Neutrophil (primary cell): Measurements from ENCODE around the gene RBFOX2.
"Not testable (repeated sequence)": the region's sequence is repeated elsewhere in the genome, so short reads cannot be mapped to it uniquely, and the experiment has no call there.

Experiments used
- H3K27ac ChIP-seq: fragments of 200-600 bp; sonication (generic); 2 replicates; pipeline ENCODE4 v1.5.1; 2016; ENCODE audit warnings: mild to moderate bottlenecking, moderate library complexity
- H3K27me3 ChIP-seq: fragments of 200-600 bp; sonication (generic); 2 replicates; pipeline ENCODE4 v1.6.0; 2016; ENCODE audit warnings: mild to moderate bottlenecking
- H3K36me3 ChIP-seq: fragments of 200-600 bp; sonication (generic); 2 replicates; pipeline ENCODE4 v1.5.1; 2017
- H3K4me1 ChIP-seq, 2 experiments: fragments of 200-600 bp in 1 of 2; sonication (generic) in 1 of 2; 1 replicate in 1 of 2; 2 replicates in 1 of 2; pipeline versions ENCODE4 v1.5.1 to v1.6.1; 2013 to 2016; ENCODE audit warnings: low read depth in 1 of 2, low read length in 1 of 2, mild to moderate bottlenecking in 1 of 2, moderate library complexity in 1 of 2; ENCODE audit not compliant: control insufficient read depth in 1 of 2, insufficient read depth in 1 of 2
- H3K4me3 ChIP-seq, 2 experiments: fragments of 200-600 bp in 1 of 2; sonication (generic) in 1 of 2; 1 replicate in 1 of 2; 2 replicates in 1 of 2; pipeline ENCODE4 v1.5.1; 2013 to 2016; ENCODE audit warnings: low read depth in 1 of 2, low read length in 1 of 2, mild to moderate bottlenecking in 1 of 2, moderate library complexity in 1 of 2
- H3K9me3 ChIP-seq: fragments of 200-600 bp; sonication (generic); 2 replicates; pipeline ENCODE4 v1.5.1; 2016
- TF ChIP-seq, protein P1 (sequence below): fragments of 200-600 bp; sonication (generic); IDR thresholded peaks from 2 replicates; pipeline ENCODE4 v1.5.1; 2016; ENCODE audit warnings: antibody characterized with exemption

The RBFOX2 gene

DNA sequence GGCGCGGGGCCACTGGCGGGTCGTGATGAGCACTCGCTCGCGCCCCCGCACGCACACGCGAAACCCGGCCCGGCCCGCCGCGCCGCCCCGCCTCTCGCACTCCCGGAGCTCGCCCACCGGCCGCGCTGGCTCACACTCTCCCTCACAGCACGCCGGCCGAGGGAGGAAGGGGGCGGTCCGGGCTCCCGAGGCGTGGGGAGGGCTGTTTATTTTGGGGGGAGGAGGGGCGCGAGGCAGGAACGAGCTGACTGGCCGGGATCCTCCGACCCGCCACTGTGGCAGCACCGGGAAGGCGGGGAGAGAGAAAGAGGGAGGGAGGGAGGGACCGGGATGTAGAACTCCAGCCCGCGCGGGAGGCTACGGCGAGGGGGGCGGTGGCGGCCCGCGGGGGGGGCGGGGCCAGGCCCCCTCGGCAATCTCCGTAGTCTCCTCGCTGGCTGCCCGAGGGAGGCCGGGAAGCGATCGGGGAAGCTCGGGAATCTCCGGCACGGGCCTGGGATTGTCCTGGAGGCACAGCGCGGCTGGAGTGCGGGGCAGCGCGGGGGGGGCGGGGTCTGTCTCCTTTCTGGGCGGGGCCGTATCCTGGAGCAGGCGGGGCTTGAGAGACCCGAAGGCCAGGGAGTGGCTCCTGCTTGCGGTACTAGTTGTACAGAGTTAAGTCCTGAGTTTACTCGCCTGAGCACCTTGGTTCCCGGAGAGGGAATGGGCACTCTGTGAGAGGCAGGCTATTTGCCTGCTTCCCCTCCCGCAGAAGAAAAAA, at the start of gene RBFOX2:
RBFOX2 (minus strand) TSS at position 179 of the 760 bp plus-strand sequence. CDS start 399 bp downstream, outside the sequence.
- Histone ChIP-seq H3K27me3 (peaks cover 92% of the 10 kb centered on the region), H3K9me3 (no peaks in the 10 kb centered on the region), H3K4me1 (peaks cover 5 to 14% of the 10 kb centered on the region in 2 experiments), H3K36me3 (no peaks in the 10 kb centered on the region), H3K4me3 (peak within 1 kb of the TSS; percentile 20 to 67), H3K27ac (no peak within 1 kb of the TSS)
- TF ChIP-seq, protein P1, sequence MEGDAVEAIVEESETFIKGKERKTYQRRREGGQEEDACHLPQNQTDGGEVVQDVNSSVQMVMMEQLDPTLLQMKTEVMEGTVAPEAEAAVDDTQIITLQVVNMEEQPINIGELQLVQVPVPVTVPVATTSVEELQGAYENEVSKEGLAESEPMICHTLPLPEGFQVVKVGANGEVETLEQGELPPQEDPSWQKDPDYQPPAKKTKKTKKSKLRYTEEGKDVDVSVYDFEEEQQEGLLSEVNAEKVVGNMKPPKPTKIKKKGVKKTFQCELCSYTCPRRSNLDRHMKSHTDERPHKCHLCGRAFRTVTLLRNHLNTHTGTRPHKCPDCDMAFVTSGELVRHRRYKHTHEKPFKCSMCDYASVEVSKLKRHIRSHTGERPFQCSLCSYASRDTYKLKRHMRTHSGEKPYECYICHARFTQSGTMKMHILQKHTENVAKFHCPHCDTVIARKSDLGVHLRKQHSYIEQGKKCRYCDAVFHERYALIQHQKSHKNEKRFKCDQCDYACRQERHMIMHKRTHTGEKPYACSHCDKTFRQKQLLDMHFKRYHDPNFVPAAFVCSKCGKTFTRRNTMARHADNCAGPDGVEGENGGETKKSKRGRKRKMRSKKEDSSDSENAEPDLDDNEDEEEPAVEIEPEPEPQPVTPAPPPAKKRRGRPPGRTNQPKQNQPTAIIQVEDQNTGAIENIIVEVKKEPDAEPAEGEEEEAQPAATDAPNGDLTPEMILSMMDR, result no peak

GRCh38 chr22:36077271-36077670, 48.6 kb upstream of the RBFOX2 start:
- H3K4me3 ChIP-seq, result no peak overlapping the region
- no peaks in the 10 kb centered on the region for H3K9me3 ChIP-seq
- TF ChIP-seq, protein P1, result no peak
- peaks cover 27% of the 10 kb centered on the region for H3K27me3 ChIP-seq
- H3K36me3 ChIP-seq, result no peaks in the 10 kb centered on the region
- no peak overlapping the region for H3K27ac ChIP-seq
- no peaks in the 10 kb centered on the region for H3K4me1 ChIP-seq

GRCh38 chr22:36075724-36076123, 47.1 kb upstream of the RBFOX2 start:
- Histone ChIP-seq H3K9me3 (no peaks in the 10 kb centered on the region), H3K4me3 (no peak overlapping the region), H3K4me1 (no peaks in the 10 kb centered on the region), H3K27me3 (peaks cover 27% of the 10 kb centered on the region), H3K36me3 (no peaks in the 10 kb centered on the region), H3K27ac (no peak overlapping the region)
- TF ChIP-seq, protein P1, result no peak

- no peak overlapping the region for H3K27ac ChIP-seq
- H3K27me3 ChIP-seq, result peaks cover 27% of the 10 kb centered on the region
- H3K4me1 ChIP-seq, result no peaks in the 10 kb centered on the region
- no peak overlapping the region for H3K4me3 ChIP-seq
- H3K36me3 ChIP-seq, result no peaks in the 10 kb centered on the region
- no peaks in the 10 kb centered on the region for H3K9me3 ChIP-seq
- TF ChIP-seq, protein P1, result no peak
Measured at GRCh38 chr22:36075230-36075629, 46.6 kb upstream of the RBFOX2 start.

GRCh38 chr22:36073476-36073875, 44.9 kb upstream of the RBFOX2 start:
- Histone ChIP-seq H3K36me3 (no peaks in the 10 kb centered on the region), H3K9me3 (no peaks in the 10 kb centered on the region), H3K27ac (no peak overlapping the region), H3K4me1 (no peaks in the 10 kb centered on the region), H3K4me3 (no peak overlapping the region), H3K27me3 (peaks cover 27% of the 10 kb centered on the region)
- TF ChIP-seq, protein P1, result no peak

- H3K36me3 ChIP-seq, result not testable (repeated sequence)
Measured at GRCh38 chr22:36070645-36071044, 42.0 kb upstream of the RBFOX2 start.

More at GRCh38 chr22:36070645-36071044, 42.0 kb upstream of the RBFOX2 start:
- not testable (repeated sequence) for H3K4me3 ChIP-seq, H3K9me3 ChIP-seq, H3K4me1 ChIP-seq, H3K27ac ChIP-seq
- H3K27me3 ChIP-seq, result peaks cover 24% of the 10 kb centered on the region
